Astrocyte of the cerebellum (primary cell): ENCODE data around the gene TFB1M.
A peak's percentile ranks its signal among the peaks of the same experiment; 100 is the strongest.

Experiments used
- DNase-seq: peaks from one replicate; pipeline ENCODE4 v3.0.0-alpha.2; 2011; ENCODE audit warnings: low read depth
- H3K4me3 ChIP-seq: 2 replicates; pipeline ENCODE4 v1.5.1; 2011; ENCODE audit warnings: mild to moderate bottlenecking, low read depth, low read length, moderate library complexity
- CTCF ChIP-seq: IDR thresholded peaks from 2 replicates; pipeline ENCODE4 v1.5.1; 2012; ENCODE audit warnings: low read length, low read depth, moderate library complexity, mild to moderate bottlenecking; ENCODE audit errors: missing control alignments
- in situ Hi-C: cut with HindIII; loops from 2 replicates; pipeline ENCODE4 v1.10.0; 2017; ENCODE audit warnings: low sequenced_read_pairs

The TFB1M gene

GRCh38 chr6:155324993-155325392 is 10.7 kb upstream of the TFB1M start:
- TF ChIP-seq CTCF, result no peak
- in situ Hi-C loops, result no loop called here
- H3K4me3 ChIP-seq, result no peak overlapping the region

GRCh38 chr6:155324172-155324571 is 9.9 kb upstream of the TFB1M start:
- no peak for TF ChIP-seq CTCF
- DNase-seq, result no peak
- no peak overlapping the region for H3K4me3 ChIP-seq
- in situ Hi-C loops, result no loop called here

More at GRCh38 chr6:155324993-155325392, 10.7 kb upstream of the TFB1M start:
- no peak for DNase-seq

GRCh38 chr6:155319902-155320301 is 5.6 kb upstream of the TFB1M start:
- no peak for DNase-seq
- in situ Hi-C loops, result no loop called here
- TF ChIP-seq CTCF, result no peak
- no peak overlapping the region for H3K4me3 ChIP-seq

GRCh38 chr6:155317186-155317585 is 2.9 kb upstream of the TFB1M start:
- TF ChIP-seq CTCF, result no peak
- no peak for DNase-seq
- no peak overlapping the region for H3K4me3 ChIP-seq
- in situ Hi-C loops, result no loop called here

- TF ChIP-seq CTCF, result no peak
- in situ Hi-C loops, result no loop called here
- no peak overlapping the region for H3K4me3 ChIP-seq
- no peak for DNase-seq
These were observed 2.1 kb upstream of the TFB1M start for GRCh38 chr6:155316419-155316818.

- in situ Hi-C loops, result no loop called here
- no peak for TF ChIP-seq CTCF
- DNase-seq, result no peak
- peak overlapping the region; percentile 86 for H3K4me3 ChIP-seq
These were observed 1.2 kb upstream of the TFB1M start for GRCh38 chr6:155315516-155315871.
